Spleen (tissue), 11 donors: ENCODE results near the gene LRP1. TPM values are rescaled to one million over a fixed set of nuclear protein-coding genes. Genes with fewer than 3 reads are reported as not detected.

Experiments used
- DNase-seq: peaks from one replicate; pipeline ENCODE4 v3.0.0-alpha.2; 2020
- H3K27ac ChIP-seq, 8 donors: fragments of 200-600 bp; sonication (generic) in 7 of 8; 1 replicate in 4 of 8; 2 replicates in 4 of 8; pipeline versions ENCODE4 v1.5.0 to v1.8.0; 2016 to 2021; ENCODE audit warnings: inconsistent platforms in 4 of 8, mild to moderate bottlenecking in 4 of 8, moderate library complexity in 1 of 8
- H3K27me3 ChIP-seq, 7 donors: fragments of 200-600 bp; sonication (generic) in 6 of 7; replicated peaks in 1 of 7; 1 replicate in 4 of 7; 2 replicates in 3 of 7; pipeline versions ENCODE4 v1.5.0 to v1.8.0; 2016 to 2021; ENCODE audit warnings: inconsistent platforms in 3 of 7, mild to moderate bottlenecking in 1 of 7
- H3K36me3 ChIP-seq, 6 donors: fragments of 200-600 bp; sonication (generic) in 5 of 6; 1 replicate in 4 of 6; 2 replicates in 2 of 6; pipeline versions ENCODE4 v1.5.0 to v1.8.0; 2016 to 2021; ENCODE audit warnings: inconsistent platforms in 2 of 6
- H3K4me1 ChIP-seq, 6 donors: fragments of 200-600 bp; sonication (generic) in 5 of 6; 1 replicate in 3 of 6; 2 replicates in 3 of 6; pipeline versions ENCODE4 v1.5.0 to v1.8.0; 2016 to 2021; ENCODE audit warnings: inconsistent platforms in 3 of 6
- H3K4me3 ChIP-seq, 8 donors: fragments of 200-600 bp; sonication (generic) in 7 of 8; 1 replicate in 4 of 8; 2 replicates in 4 of 8; pipeline versions ENCODE4 v1.5.0 to v1.8.0; 2016 to 2021; ENCODE audit warnings: inconsistent platforms in 4 of 8, mild to moderate bottlenecking in 4 of 8, moderate library complexity in 2 of 8
- H3K9me3 ChIP-seq, 8 donors: fragments of 200-600 bp; sonication (generic) in 7 of 8; 1 replicate in 4 of 8; 2 replicates in 4 of 8; pipeline versions ENCODE4 v1.5.0 to v1.8.0; 2016 to 2021; ENCODE audit warnings: inconsistent platforms in 4 of 8
- CTCF ChIP-seq, 11 experiments: fragments of 200-600 bp in 7 of 11; fragments of 450-650 bp in 4 of 11; sonication (generic) in 4 of 11; IDR thresholded peaks in 8 of 11; conservative IDR thresholded peaks in 3 of 11; 1 replicate in 7 of 11; 2 replicates in 4 of 11; pipeline versions ENCODE4 v1.4.0 to v1.8.0; 2016 to 2021; ENCODE audit warnings: antibody characterized with exemption in 11 of 11, inconsistent platforms in 4 of 11, mild to moderate bottlenecking in 1 of 11
- POLR2A ChIP-seq, 3 donors: fragments of 450-650 bp; IDR thresholded peaks; one replicate each; pipeline ENCODE4 v1.5.1; 2017; ENCODE audit warnings: antibody characterized with exemption in 3 of 3, mild to moderate bottlenecking in 1 of 3
- POLR2AphosphoS5 ChIP-seq, 3 donors: sonication (generic); formaldehyde crosslinking; IDR thresholded peaks; one replicate each; pipeline ENCODE4 v1.5.1; 2017; ENCODE audit warnings: antibody characterized with exemption in 3 of 3
- WGBS, 5 donors: extraction: QIAGEN DNeasy Blood & Tissue Kit in 3 of 5; methylation state at CpG; one replicate each; pipeline versions ENCODE4 v1.1.5 to v1.1.7; 2013 to 2018; 5-methylcytosine and 5-hydroxymethylcytosine counted together
- intact Hi-C: fragments of 100-400 bp; cut with DNase I; formaldehyde crosslinking; loops from one replicate; pipeline ENCODE4 v1.15.0; 2023; ENCODE audit warnings: low total_unique reads
- polyA plus RNA-seq, 3 donors: library from polyadenylated mRNA; stranded (reverse); fragments of 200-250 nt; gene quantifications; one replicate each; pipeline ENCODE4 v1.2.1, GENCODE V29; 2013
- total RNA-seq, 7 donors: library from RNA; depleted of rRNA in 3 of 7; stranded (reverse); fragments of >200 nt in 3 of 7; fragmentation: NEBNext Ultra II Directional in 4 of 7; extraction: Animal tissue kit (Norgen Biotek cat#: 25700) in 4 of 7; gene quantifications; one replicate each; pipeline versions ENCODE4 v1.1.0 to v1.2.1, GENCODE V29; 2016 to 2021
- donor health status: healthy with polysubstance abuse.
- donor health status: DM: no; HTN: no; CAD: no; lungs with moderate emphysema.
- donor health status: DM: no; HTN: no; CAD: no.
- donor health status: Bipolar disorder and iron deficiency.
- donor health status: healthy.
- donor health status: DM: no; HTN: no; CAD: no.
- donor health status: DM: yes; HTN: yes; CAD: no.

LRP1 gene
- total and polyA plus RNA-seq, 10 donors = 8.9 to 216 (median 159) TPM

DNA sequence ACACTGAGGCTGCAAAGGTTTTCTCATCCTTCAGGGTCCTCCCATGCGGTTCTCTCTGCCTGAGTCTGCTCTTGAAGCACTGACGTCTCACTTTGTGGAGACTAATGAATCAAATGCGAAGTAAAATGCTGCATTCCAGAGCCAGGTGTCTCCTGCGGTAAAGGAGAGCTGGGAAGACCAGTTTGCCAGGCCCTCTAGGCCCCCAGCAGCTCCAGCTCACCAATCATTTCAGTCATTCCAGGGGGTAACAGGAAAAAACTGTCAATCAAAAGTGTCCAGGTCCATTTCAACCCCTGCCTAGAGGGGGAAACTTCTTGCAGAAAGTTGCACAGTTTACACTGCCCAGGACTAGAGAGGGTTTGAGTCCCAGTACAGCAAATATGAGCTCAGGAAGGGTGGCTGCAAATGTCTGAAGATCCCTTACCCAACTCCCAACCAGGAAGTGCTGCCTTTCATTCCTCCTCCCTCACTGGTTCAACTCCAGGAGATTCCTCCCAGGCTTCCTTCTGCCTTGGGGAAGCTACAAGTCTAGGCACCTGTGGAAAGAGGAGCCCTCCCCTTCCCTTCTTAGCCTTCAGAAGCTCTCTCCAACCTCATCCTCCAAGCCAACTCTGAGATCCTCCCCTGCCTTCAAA lies 85.6 kb downstream of the LRP1 start:
- no peak overlapping the region for H3K4me3 ChIP-seq
- intact Hi-C loops = no loop called here
- H3K4me1 ChIP-seq = peaks cover 21 to 56% (median 46%) of the 10 kb centered on the region in 6 donors
- H3K9me3 ChIP-seq = no peaks in the 10 kb centered on the region
- DNase-seq = no peak
- TF ChIP-seq POLR2A (IDR thresholded peaks at IDR 0.05) (no peak), CTCF (IDR thresholded peaks at IDR 0.05 in 8 of 11, conservative IDR thresholded peaks at IDR 0.05 in 3 of 11) (no peak), POLR2AphosphoS5 (IDR thresholded peaks at IDR 0.05) (no peak)
- H3K27ac ChIP-seq = no peak overlapping the region
- 46 to 54% (median 49%) methylated on average over 4 of the region's 4 CpGs for WGBS, 5 donors
- peaks cover 0 to 69% (median 54%) of the 10 kb centered on the region in 7 donors for H3K27me3 ChIP-seq
- peaks cover 0 to 42% (median 8%) of the 10 kb centered on the region in 6 donors for H3K36me3 ChIP-seq

- 2 to 4% (median 3%) methylated on average over 14 of the region's 14 CpGs for WGBS, 5 donors
- peak; percentile 86 for DNase-seq
- Histone ChIP-seq H3K27ac (no peak overlapping the region), H3K4me1 (peaks cover 21 to 56% (median 46%) of the 10 kb centered on the region in 6 donors), H3K36me3 (peaks cover 0 to 37% (median 6%) of the 10 kb centered on the region in 6 donors), H3K9me3 (no peaks in the 10 kb centered on the region), H3K4me3 (no peak overlapping the region), H3K27me3 (peaks cover 0 to 74% (median 59%) of the 10 kb centered on the region in 7 donors)
- intact Hi-C loops = no loop called here
- TF ChIP-seq CTCF (IDR thresholded peaks at IDR 0.05 in 8 of 11, conservative IDR thresholded peaks at IDR 0.05 in 3 of 11) (peak; percentile 56 to 88 (median 72)), POLR2A (IDR thresholded peaks at IDR 0.05) (no peak), POLR2AphosphoS5 (IDR thresholded peaks at IDR 0.05) (peak in 1 of 3 donors; percentile 38)
These were observed 86.1 kb downstream of the LRP1 start for GRCh38 chr12:57214398-57214781.

- 33 to 42% (median 36%) methylated on average over 11 of the region's 11 CpGs for WGBS, 5 donors
- Histone ChIP-seq H3K27me3 (peaks cover 0 to 81% (median 66%) of the 10 kb centered on the region in 7 donors), H3K4me3 (no peak overlapping the region), H3K27ac (no peak overlapping the region), H3K9me3 (no peaks in the 10 kb centered on the region), H3K4me1 (peaks cover 21 to 59% (median 47%) of the 10 kb centered on the region in 6 donors), H3K36me3 (peaks cover 0 to 30% (median 1%) of the 10 kb centered on the region in 6 donors)
- DNase-seq = no peak
- intact Hi-C loops = no loop called here
- TF ChIP-seq CTCF (IDR thresholded peaks at IDR 0.05 in 8 of 11, conservative IDR thresholded peaks at IDR 0.05 in 3 of 11) (no peak), POLR2AphosphoS5 (IDR thresholded peaks at IDR 0.05) (no peak), POLR2A (IDR thresholded peaks at IDR 0.05) (no peak)
These were observed 86.8 kb downstream of the LRP1 start for GRCh38 chr12:57215065-57215464.

GRCh38 chr12:57215668-57216013 lies 87.4 kb downstream of the LRP1 start:
- intact Hi-C loops = loop anchor here (2.0 kb wide), 1 partner anchor 23 kb away; no protein-coding TSS in a partner anchor
- WGBS, 5 donors = 15 to 23% (median 18%) methylated on average over 7 of the region's 7 CpGs
- H3K36me3 ChIP-seq = peaks cover 0 to 24% (median 0%) of the 10 kb centered on the region in 6 donors
- H3K4me3 ChIP-seq = peak overlapping the region in 7 of 8 donors; percentile 38 to 74 (median 49)
- DNase-seq = no peak
- peaks cover 0 to 86% (median 72%) of the 10 kb centered on the region in 7 donors for H3K27me3 ChIP-seq
- TF ChIP-seq POLR2AphosphoS5 (IDR thresholded peaks at IDR 0.05) (no peak), POLR2A (IDR thresholded peaks at IDR 0.05) (no peak), CTCF (IDR thresholded peaks at IDR 0.05 in 8 of 11, conservative IDR thresholded peaks at IDR 0.05 in 3 of 11) (no peak)
- peaks cover 21 to 63% (median 49%) of the 10 kb centered on the region in 6 donors for H3K4me1 ChIP-seq
- no peaks in the 10 kb centered on the region for H3K9me3 ChIP-seq
- no peak overlapping the region for H3K27ac ChIP-seq
